ENCODE measurements around the gene TPD52L1. TPM values are rescaled to one million over a fixed set of nuclear protein-coding genes. Genes with fewer than 3 reads are reported as not detected.

The TPD52L1 gene
- total and polyA plus RNA-seq, 10 of the 15 experiments (the other 5 are each of a cell fraction or from before 2014, with no cell fraction given) = 0.03 to 2.6 (median 0.16) TPM; not detected in 3

DNA sequence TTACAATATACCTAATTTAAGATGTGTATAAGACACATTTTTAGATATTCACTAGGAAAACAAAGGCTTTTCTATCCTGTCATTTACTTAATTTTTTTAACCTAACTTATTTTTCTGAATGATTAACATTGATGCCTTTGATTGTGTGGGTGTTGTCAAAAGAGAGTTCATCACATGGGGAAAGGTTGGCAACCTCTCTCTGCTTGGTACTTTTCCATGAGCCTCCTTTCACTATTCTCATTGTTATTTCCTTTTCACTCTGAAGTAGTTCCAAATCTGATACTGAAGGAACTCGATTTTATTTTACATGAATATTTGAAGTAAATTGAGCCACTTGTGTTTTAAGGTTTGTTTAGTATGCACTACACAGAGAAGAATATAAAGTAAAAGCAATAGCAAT, 35.9 kb downstream of the TPD52L1 start:
- intact Hi-C loops (cut with micrococcal nuclease; ENCODE audit: unreplicated experiment) (no loop called here), in situ Hi-C loops (cut with MboI) (no loop called here)
- no peak for FAIRE-seq
- ChIA-PET CTCF (interaction anchor here (1.2 to 1.6 kb wide), 2 partner anchors 24 to 90 kb away, joined by 3 read pairs; no protein-coding TSS in a partner anchor), SMC1A (ENCODE audit: uncharacterized antibody, unreplicated experiment) (no interaction called here), POLR2A (no interaction called here), RAD21 (ENCODE audit: unreplicated experiment) (no interaction called here)
- 0% methylated on average over 1 of the region's 1 CpG for WGBS (ENCODE audit: insufficient coverage, insufficient replicate concordance, low lambda C conversion rate, missing lambda C conversion rate)
- H3K27me3 ChIP-seq (replicated peaks in 1 of 2; ENCODE audit: control insufficient read depth in 2 of 2, insufficient read depth in 2 of 2, low read length in 1 of 2) = no peaks in the 10 kb centered on the region
- TF ChIP-seq, protein P1, sequence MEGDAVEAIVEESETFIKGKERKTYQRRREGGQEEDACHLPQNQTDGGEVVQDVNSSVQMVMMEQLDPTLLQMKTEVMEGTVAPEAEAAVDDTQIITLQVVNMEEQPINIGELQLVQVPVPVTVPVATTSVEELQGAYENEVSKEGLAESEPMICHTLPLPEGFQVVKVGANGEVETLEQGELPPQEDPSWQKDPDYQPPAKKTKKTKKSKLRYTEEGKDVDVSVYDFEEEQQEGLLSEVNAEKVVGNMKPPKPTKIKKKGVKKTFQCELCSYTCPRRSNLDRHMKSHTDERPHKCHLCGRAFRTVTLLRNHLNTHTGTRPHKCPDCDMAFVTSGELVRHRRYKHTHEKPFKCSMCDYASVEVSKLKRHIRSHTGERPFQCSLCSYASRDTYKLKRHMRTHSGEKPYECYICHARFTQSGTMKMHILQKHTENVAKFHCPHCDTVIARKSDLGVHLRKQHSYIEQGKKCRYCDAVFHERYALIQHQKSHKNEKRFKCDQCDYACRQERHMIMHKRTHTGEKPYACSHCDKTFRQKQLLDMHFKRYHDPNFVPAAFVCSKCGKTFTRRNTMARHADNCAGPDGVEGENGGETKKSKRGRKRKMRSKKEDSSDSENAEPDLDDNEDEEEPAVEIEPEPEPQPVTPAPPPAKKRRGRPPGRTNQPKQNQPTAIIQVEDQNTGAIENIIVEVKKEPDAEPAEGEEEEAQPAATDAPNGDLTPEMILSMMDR (IDR thresholded peaks at IDR 0.05 in 2 of 3, conservative IDR thresholded peaks at IDR 0.05 in 1 of 3; ENCODE audit: control insufficient read depth in 2 of 3, extremely low read depth in 1 of 3, insufficient read depth in 1 of 3, low read depth in 3 of 3, low read length in 3 of 3) = no peak
- TF ChIP-seq FOXK2 (IDR thresholded peaks at IDR 0.05) (no peak), ATF7 (IDR thresholded peaks at IDR 0.05; ENCODE audit: low read depth) (no peak)
- TF ChIP-seq, protein P2, sequence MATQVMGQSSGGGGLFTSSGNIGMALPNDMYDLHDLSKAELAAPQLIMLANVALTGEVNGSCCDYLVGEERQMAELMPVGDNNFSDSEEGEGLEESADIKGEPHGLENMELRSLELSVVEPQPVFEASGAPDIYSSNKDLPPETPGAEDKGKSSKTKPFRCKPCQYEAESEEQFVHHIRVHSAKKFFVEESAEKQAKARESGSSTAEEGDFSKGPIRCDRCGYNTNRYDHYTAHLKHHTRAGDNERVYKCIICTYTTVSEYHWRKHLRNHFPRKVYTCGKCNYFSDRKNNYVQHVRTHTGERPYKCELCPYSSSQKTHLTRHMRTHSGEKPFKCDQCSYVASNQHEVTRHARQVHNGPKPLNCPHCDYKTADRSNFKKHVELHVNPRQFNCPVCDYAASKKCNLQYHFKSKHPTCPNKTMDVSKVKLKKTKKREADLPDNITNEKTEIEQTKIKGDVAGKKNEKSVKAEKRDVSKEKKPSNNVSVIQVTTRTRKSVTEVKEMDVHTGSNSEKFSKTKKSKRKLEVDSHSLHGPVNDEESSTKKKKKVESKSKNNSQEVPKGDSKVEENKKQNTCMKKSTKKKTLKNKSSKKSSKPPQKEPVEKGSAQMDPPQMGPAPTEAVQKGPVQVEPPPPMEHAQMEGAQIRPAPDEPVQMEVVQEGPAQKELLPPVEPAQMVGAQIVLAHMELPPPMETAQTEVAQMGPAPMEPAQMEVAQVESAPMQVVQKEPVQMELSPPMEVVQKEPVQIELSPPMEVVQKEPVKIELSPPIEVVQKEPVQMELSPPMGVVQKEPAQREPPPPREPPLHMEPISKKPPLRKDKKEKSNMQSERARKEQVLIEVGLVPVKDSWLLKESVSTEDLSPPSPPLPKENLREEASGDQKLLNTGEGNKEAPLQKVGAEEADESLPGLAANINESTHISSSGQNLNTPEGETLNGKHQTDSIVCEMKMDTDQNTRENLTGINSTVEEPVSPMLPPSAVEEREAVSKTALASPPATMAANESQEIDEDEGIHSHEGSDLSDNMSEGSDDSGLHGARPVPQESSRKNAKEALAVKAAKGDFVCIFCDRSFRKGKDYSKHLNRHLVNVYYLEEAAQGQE (IDR thresholded peaks at IDR 0.05; ENCODE audit: low read depth, low read length) = no peak
- no peak overlapping the region for H2AFZ ChIP-seq (ENCODE audit: control insufficient read depth, low read depth, low read length)
- no peak for ATAC-seq
- H3K27ac ChIP-seq (ENCODE audit: control insufficient read depth, insufficient read depth) = no peak overlapping the region
- BruUV-seq (replicated peaks) = no TSS peak
- H3K4me2 ChIP-seq (ENCODE audit: control insufficient read depth, insufficient read depth) = no peak overlapping the region
- H3K4me1 ChIP-seq (ENCODE audit: control insufficient read depth, insufficient read depth, low read length) = no peaks in the 10 kb centered on the region
- no peaks in the 10 kb centered on the region for H3K79me2 ChIP-seq (ENCODE audit: control insufficient read depth, insufficient read depth, low read length)
- H3K9me3 ChIP-seq (replicated peaks; ENCODE audit: control insufficient read depth, insufficient read depth, low read length) = no peaks in the 10 kb centered on the region
- no peak overlapping the region for H3K9ac ChIP-seq (ENCODE audit: control insufficient read depth, insufficient read depth, low read length)
- H3K36me3 ChIP-seq (ENCODE audit: control insufficient read depth in 2 of 2, insufficient read depth in 2 of 2, low read length in 1 of 2) = no peaks in the 10 kb centered on the region
- no peak overlapping the region for H3K4me3 ChIP-seq
- no peak for DNase-seq (ENCODE audit: low read depth, low spot score)
- H4K20me1 ChIP-seq (ENCODE audit: control insufficient read depth, insufficient read depth) = no peaks in the 10 kb centered on the region

Measured in GM12878 (cell line).